Posterior cingulate gyrus (tissue), 11 donors: Measurements from ENCODE around the gene DNAH8.
A peak's percentile ranks its signal among the peaks of the same experiment; 100 is the strongest.
"Not testable (repeated sequence)": the region's sequence is repeated elsewhere in the genome, so short reads cannot be mapped to it uniquely, and the experiment has no call there.

Experiments used
- DNase-seq, 10 donors: peaks; one replicate each; pipeline versions ENCODE4 v3.0.0 to v3.0.0-alpha.2; 2020 to 2021; ENCODE audit warnings: mixed read lengths in 3 of 10
- intact Hi-C: fragments of 100-400 bp; cut with DNase I; formaldehyde crosslinking; loops from one replicate; pipeline ENCODE4 v1.15.1; 2023

The DNAH8 gene

DNA sequence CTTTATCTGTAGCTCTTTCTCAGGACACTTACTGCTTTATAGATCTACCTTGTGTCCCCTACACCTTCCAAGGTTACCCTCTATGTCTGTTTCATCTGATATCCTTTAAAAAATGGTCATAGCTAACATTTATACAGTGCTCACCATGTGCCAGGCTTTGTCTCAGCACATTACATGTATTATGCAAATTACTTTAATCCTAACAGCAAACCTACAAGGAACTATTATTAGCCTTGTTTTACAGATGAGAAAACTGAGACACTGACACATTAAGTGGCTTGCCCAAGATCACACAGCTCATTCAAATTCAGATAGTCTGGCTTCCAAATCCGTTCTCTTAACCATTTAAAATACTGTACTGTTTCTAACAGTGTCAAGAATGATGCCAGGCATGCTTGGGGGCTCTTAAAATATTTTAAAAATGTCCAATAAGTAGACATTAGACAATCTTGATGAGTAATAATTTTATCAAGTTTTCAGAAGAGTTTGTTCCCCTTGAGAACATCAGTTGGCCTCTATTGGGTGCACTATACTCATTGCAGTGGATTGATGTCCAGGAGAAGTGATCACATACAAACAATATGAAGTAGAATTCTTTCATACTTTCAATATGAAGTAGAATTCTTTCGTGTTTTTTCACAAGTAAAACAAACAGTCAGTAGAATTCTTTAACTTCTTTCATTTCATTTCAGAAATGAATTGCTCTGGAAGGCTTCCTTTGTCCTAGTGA lies 69.6 kb downstream of the DNAH8 start:
- no peak for DNase-seq
- intact Hi-C loops, result no loop called here

DNA sequence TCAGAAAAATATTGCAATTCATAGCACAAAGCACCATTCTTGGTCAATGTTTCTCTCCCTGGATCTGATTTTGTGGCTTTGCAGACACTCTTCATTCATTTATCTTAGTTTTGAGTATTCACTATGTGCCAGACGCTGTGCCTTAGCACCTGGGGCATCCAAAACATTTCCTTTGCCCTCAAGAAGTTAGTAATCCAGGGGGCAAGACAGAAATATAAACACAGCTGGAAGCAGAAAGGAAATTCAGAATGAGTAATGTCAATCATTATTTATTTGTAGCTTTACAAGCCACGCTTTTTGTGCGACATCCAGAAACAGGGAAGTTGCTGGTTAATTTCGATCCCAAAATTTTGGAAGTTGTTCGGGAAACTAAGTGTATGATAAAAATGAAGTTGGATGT lies 71.4 kb downstream of the DNAH8 start:
- DNase-seq, result no peak
- intact Hi-C loops, result no loop called here

GRCh38 chr6:38789256-38789655 lies 74.1 kb downstream of the DNAH8 start:
- intact Hi-C loops, result no loop called here
- no peak for DNase-seq

DNA sequence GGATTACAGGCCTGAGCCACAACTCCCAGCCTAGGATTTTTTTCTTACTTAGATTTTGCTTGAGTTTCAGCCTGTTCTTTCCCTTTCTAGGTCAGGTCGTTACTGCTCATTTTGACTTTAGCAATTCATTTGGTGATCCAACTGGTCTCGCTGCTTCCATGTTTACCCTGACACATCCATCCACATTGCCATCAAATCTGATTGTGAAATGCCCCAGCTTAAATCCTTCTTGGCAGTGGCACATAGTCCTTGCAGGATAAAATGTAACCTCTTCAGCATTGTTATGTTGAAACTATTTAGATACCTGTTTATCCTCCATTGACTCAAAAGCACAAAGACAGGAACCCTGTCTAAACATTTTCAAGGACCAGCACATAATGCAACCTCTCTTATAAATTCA lies 77.2 kb downstream of the DNAH8 start:
- intact Hi-C loops, result no loop called here
- no peak for DNase-seq

- no peak for DNase-seq
These were observed 79.6 kb downstream of the DNAH8 start for GRCh38 chr6:38794682-38795081.

GRCh38 chr6:38796006-38796405 lies 80.9 kb downstream of the DNAH8 start:
- intact Hi-C loops, result no loop called here
- peak in 1 of 10 donors; percentile 49 for DNase-seq

More at GRCh38 chr6:38794682-38795081, 79.6 kb downstream of the DNAH8 start:
- intact Hi-C loops, result no loop called here

GRCh38 chr6:38796437-38796836 lies 81.3 kb downstream of the DNAH8 start:
- intact Hi-C loops, DNase-seq: not testable (repeated sequence)

GRCh38 chr6:38796850-38797249 lies 81.7 kb downstream of the DNAH8 start:
- no peak for DNase-seq
- intact Hi-C loops, result no loop called here

- intact Hi-C loops, result no loop called here
- DNase-seq, result no peak
These were observed 82.3 kb downstream of the DNAH8 start for GRCh38 chr6:38797391-38797790.

- no peak for DNase-seq
- intact Hi-C loops, result no loop called here
These were observed 84.5 kb downstream of the DNAH8 start for GRCh38 chr6:38799529-38800184.

DNA sequence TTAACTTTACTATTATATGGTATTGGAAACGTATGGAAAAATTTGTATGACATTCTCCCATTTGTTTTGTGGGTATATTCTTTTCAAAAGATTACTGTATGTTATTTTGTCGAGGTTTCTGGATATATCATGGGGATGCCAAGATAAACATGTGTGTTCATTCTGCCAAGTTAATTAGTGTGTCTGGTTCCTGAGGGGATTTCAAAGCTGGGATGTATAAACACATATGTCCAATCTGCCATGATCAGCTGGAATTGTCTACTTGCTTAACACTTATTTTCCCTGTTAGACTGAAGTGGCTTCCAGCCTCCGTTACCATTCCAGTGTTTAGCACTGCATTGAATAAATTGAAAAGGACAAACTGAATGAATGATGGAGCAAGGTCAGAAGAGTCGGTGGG lies 86.2 kb downstream of the DNAH8 start:
- DNase-seq, result no peak
- intact Hi-C loops, result no loop called here

DNA sequence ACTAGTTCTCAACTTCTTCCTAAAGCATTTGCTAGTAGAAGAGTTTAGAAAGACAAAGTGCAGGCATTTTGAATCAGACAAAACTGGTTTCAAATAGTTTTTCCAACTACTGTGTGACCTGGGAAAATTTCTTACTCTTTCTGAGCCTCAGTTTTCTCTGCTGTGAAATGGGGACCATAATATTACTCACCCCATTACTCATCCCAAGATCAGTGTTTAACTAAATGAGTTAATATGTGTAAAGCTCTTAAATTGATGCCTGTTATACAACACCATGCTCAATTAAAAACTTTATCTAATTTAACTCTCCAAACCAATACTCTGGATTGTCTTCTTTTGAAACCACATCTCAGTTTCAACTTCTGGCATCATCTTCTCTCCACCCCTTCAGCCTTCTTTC lies 87.4 kb downstream of the DNAH8 start:
- intact Hi-C loops, result no loop called here
- no peak for DNase-seq

DNA sequence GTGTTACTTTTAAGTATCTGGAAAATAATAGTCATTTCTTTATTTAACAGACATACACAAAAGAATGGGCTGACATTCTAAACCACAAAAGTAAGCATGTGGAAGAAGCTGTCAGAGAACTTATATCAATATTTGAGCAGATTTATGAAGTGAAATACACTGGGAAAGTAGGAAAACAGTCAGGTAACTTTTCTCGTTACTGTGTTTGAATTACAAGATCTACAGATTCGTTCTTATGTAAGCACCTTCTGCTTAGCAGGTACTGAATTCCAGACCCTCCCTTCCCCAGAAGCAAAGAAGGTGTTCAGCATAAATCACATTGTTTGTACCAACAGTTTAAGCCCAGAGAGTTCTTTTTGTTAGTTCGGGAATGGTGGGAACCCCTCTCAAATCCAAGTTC lies 88.0 kb downstream of the DNAH8 start:
- intact Hi-C loops, result no loop called here

DNA sequence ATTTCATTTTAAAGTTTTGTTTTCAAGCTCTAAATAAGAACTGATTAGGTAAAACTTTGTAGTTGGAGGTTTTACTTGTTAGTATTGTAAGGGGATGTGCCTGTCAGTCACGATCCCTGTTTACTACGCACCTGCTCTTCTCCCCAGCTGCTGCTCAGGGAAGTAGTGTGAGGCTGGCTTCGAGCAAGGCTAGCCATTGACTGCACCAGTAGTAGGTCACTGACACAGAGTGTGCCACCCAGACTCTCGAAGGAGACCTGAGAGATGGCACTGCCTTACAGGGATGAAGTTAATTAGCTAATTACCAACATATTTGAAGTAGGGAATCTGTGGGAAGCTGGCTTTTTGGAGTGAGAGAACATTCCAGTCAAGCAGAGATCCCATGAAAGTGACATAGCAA lies 89.2 kb downstream of the DNAH8 start:
- DNase-seq, result no peak
- intact Hi-C loops, result no loop called here

More for the DNA sequence above, 88.0 kb downstream of the DNAH8 start:
- no peak for DNase-seq

DNA sequence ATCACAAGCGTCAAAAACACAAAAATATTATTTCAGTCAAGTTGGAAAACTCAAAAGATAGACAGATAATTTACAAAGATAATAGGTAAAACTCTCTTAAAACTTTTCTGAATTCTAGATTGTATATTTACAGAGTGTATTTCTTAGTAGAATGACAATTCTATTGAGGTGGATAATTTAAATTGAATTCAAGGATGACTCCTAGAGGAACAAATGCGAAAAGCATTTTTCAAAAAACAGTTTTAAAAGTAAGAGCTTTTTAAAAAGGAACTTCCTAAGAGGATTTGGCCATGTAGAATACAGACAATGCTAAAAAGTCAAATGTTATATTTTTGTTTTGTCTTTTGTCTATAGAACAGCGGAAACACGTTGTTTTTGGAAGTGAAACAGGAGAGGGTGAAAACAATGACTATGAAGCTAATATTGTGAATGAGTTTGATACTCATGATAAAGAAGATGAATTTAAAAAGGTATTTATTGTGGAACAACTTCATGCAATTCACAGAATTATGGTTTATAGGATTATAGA lies 90.1 kb downstream of the DNAH8 start:
- intact Hi-C loops, result no loop called here
- no peak for DNase-seq

DNA sequence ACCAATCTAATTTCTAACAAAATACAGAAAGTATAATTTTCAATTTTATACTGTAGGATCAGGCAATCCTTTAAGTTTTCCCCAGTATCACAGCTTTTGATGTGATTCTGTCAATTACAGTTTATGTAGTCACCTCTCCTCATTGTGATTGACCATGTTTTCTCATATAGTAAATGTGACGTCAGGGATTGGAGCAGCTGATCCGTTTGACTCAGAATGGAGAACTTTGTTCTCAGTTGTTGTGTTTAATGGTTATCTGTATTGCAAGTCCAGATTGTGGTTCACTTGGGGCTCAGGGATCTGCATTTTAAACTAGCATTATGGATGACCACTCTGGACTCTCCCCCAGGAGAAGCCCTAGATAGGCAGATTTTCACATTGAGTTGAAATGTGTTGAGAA lies 90.6 kb downstream of the DNAH8 start:
- DNase-seq, result no peak
- intact Hi-C loops, result no loop called here

DNA sequence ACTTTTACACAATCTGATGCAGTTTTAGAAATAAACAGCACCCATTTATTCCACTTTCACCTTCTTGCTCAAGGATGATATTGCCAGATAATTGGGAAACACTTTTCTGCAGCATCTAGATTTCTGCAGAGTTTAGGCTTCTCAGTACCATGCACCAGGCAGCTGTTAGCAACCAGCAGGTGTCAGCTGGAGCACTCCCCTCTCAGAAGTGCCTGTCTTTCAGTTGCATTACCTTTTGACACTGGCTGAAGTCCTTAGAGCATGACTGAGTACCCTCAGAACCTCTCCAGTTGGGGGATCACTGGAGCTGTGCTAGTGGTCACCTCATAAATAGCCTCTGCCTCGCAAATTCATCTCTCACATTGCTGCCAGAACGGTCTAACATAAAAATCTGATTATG lies 91.2 kb downstream of the DNAH8 start:
- intact Hi-C loops, result no loop called here
- no peak for DNase-seq

GRCh38 chr6:38806833-38807232 lies 91.7 kb downstream of the DNAH8 start:
- intact Hi-C loops, result no loop called here
- DNase-seq, result no peak

DNA sequence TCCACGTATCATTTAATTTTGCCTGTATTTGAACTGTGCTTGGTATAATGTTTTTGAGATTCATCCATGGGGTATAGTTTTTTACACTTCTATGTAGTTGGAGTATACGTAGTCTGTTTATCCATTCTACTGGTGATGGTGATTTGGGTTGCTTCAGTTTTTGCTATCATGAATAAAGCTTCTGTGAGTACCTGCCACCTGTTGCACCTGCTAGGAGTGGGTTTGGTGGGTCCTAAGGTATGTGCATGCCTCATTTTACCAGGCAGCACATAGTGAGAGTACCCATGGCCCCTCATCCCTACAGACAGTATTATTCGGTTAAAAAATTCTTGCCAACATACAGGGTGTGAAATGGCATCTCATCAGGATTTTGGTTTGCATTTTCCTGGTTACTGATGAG lies 92.9 kb downstream of the DNAH8 start:
- no peak for DNase-seq
- intact Hi-C loops, result no loop called here

GRCh38 chr6:38813041-38813823 lies 98.1 kb downstream of the DNAH8 start:
- no peak for DNase-seq
- intact Hi-C loops, result no loop called here

- intact Hi-C loops, result no loop called here
- DNase-seq, result no peak
These were observed 99.7 kb downstream of the DNAH8 start for GRCh38 chr6:38814761-38815160.
